Neural cell (in vitro differentiated cells): ENCODE results near the gene PRRC2B. TPM values are rescaled to one million over a fixed set of nuclear protein-coding genes. Genes with fewer than 3 reads are reported as not detected.

ENCODE experiments used
- H2AFZ ChIP-seq: fragments of 200-600, 300-800 bp; sonication (generic), shearing (Covaris generic); 2 replicates; pipeline ENCODE4 v1.6.0; 2014; ENCODE audit warnings: low read depth, mild to moderate bottlenecking, antibody characterized with exemption, low read length, moderate library complexity
- H3F3A ChIP-seq: fragments of 200-600 bp; shearing (Covaris generic); 2 replicates; pipeline ENCODE4 v1.6.1; 2016; ENCODE audit warnings: mild to moderate bottlenecking, moderate library complexity, mixed read lengths, antibody characterized with exemption, low read length; ENCODE audit not compliant: insufficient read depth, poor library complexity, severe bottlenecking
- H3K27ac ChIP-seq: fragments of 200-600, 300-800 bp; sonication (generic), shearing (Covaris generic); 2 replicates; pipeline ENCODE4 v1.5.1; 2014; ENCODE audit warnings: mild to moderate bottlenecking, low read length, moderate library complexity
- H3K27me3 ChIP-seq: fragments of 300-800, 200-600 bp; sonication (generic), shearing (Covaris generic); 2 replicates; pipeline ENCODE4 v1.6.0; 2014; ENCODE audit warnings: mild to moderate bottlenecking, low read depth, low read length, moderate library complexity; ENCODE audit not compliant: insufficient read depth
- H3K36me3 ChIP-seq: fragments of 300-800, 200-600 bp; sonication (generic), shearing (Covaris generic); 2 replicates; pipeline ENCODE4 v1.5.1; 2014; ENCODE audit warnings: mild to moderate bottlenecking, antibody characterized with exemption, low read length, moderate library complexity; ENCODE audit not compliant: insufficient read depth
- H3K4me2 ChIP-seq: fragments of 300-800, 200-600 bp; sonication (generic), shearing (Covaris generic); 2 replicates; pipeline ENCODE4 v1.6.0; 2014; ENCODE audit warnings: mild to moderate bottlenecking, low read length
- H3K4me3 ChIP-seq: fragments of 300-800, 200-600 bp; sonication (generic), shearing (Covaris generic); 2 replicates; pipeline ENCODE4 v1.5.1; 2014; ENCODE audit warnings: mild to moderate bottlenecking, low read length, moderate library complexity
- H3K79me2 ChIP-seq: fragments of 200-600 bp; shearing (Covaris generic); replicated peaks from 2 replicates; pipeline ENCODE4 v1.6.0; 2014; ENCODE audit warnings: mild to moderate bottlenecking, low read length, moderate library complexity; ENCODE audit not compliant: insufficient read depth
- H3K9ac ChIP-seq: fragments of 300-800, 200-600 bp; sonication (generic), shearing (Covaris generic); 2 replicates; pipeline ENCODE4 v1.6.1; 2016; ENCODE audit warnings: mild to moderate bottlenecking, low read length, mixed read lengths
- H3K9me2 ChIP-seq: fragments of 200-600 bp; shearing (Covaris generic); 2 replicates; pipeline ENCODE4 v1.6.1; 2016; ENCODE audit warnings: mild to moderate bottlenecking, low read length, mixed read lengths; ENCODE audit not compliant: insufficient read depth
- H3K9me3 ChIP-seq: fragments of 200-600, 300-800 bp; sonication (generic), shearing (Covaris generic); 2 replicates; pipeline ENCODE4 v1.6.1; 2016; ENCODE audit warnings: mild to moderate bottlenecking, mixed run types, low read length, moderate library complexity, mixed read lengths
- H4K20me1 ChIP-seq: fragments of 200-600 bp; shearing (Covaris generic); 2 replicates; pipeline ENCODE4 v1.6.1; 2016; ENCODE audit warnings: mild to moderate bottlenecking, mixed run types; ENCODE audit not compliant: insufficient read depth
- CTCF ChIP-seq: fragments of 450-650 bp; IDR thresholded peaks from 2 replicates; pipeline ENCODE4 v1.5.1; 2014; ENCODE audit warnings: antibody characterized with exemption, mild to moderate bottlenecking, moderate library complexity; ENCODE audit not compliant: poor library complexity, severe bottlenecking
- EP300 ChIP-seq: fragments of 450-650 bp; conservative IDR thresholded peaks from 2 replicates; pipeline ENCODE4 v1.6.1; 2014; ENCODE audit warnings: antibody characterized with exemption, mild to moderate bottlenecking, moderate library complexity; ENCODE audit not compliant: poor library complexity, severe bottlenecking
- MXI1 ChIP-seq: fragments of 450-650 bp; conservative IDR thresholded peaks from 2 replicates; pipeline ENCODE4 v1.6.1; 2014; ENCODE audit warnings: antibody characterized with exemption, mild to moderate bottlenecking; ENCODE audit not compliant: poor library complexity, severe bottlenecking
- RAD21 ChIP-seq: fragments of 450-650 bp; conservative IDR thresholded peaks from 2 replicates; pipeline ENCODE4 v1.6.1; 2014; ENCODE audit warnings: antibody characterized with exemption, mild to moderate bottlenecking, moderate library complexity
- REST ChIP-seq: IDR thresholded peaks from 2 replicates; pipeline ENCODE4 v1.6.1; 2012; ENCODE audit warnings: borderline replicate concordance
- SMC3 ChIP-seq: fragments of 450-650 bp; conservative IDR thresholded peaks from 2 replicates; pipeline ENCODE4 v1.6.1; 2014; ENCODE audit warnings: antibody characterized with exemption, mild to moderate bottlenecking, moderate library complexity; ENCODE audit not compliant: poor library complexity
- TAF1 ChIP-seq: IDR thresholded peaks from 2 replicates; pipeline ENCODE4 v1.6.1; 2012; ENCODE audit warnings: low read depth
- polyA plus RNA-seq: library from polyadenylated mRNA; depleted of rRNA; stranded (reverse); fragments of >200 nt; gene quantifications from 2 replicates; pipeline ENCODE4 v1.2.3, GENCODE V29; 2014

Gene PRRC2B
- polyA plus RNA-seq, 1 donor from 2014 or later: 89.5 TPM

GRCh38 chr9:131524665-131525315, 130.9 kb downstream of the PRRC2B start:
- Histone ChIP-seq H4K20me1 (no peaks in the 10 kb centered on the region), H3K27ac (no peak overlapping the region), H3K36me3 (peaks cover 9% of the 10 kb centered on the region), H3K4me3 (no peak overlapping the region), H3K4me2 (no peak overlapping the region), H3K27me3 (no peaks in the 10 kb centered on the region), H2AFZ (no peak overlapping the region), H3K9ac (no peak overlapping the region), H3K9me2 (no peaks in the 10 kb centered on the region), H3K79me2 (no peaks in the 10 kb centered on the region), H3K9me3 (no peaks in the 10 kb centered on the region), H3F3A (no peaks in the 10 kb centered on the region)
- TF ChIP-seq RAD21: no peak
- no peak for TF ChIP-seq EP300
- no peak for TF ChIP-seq SMC3
- TF ChIP-seq MXI1: no peak

GRCh38 chr9:131525643-131526565, 132.0 kb downstream of the PRRC2B start:
- Histone ChIP-seq H3K9me2 (no peaks in the 10 kb centered on the region), H3K9me3 (no peaks in the 10 kb centered on the region), H2AFZ (no peak overlapping the region), H3K27me3 (no peaks in the 10 kb centered on the region), H3K4me2 (no peak overlapping the region), H3K27ac (no peak overlapping the region), H3F3A (no peaks in the 10 kb centered on the region), H3K36me3 (peaks cover 9% of the 10 kb centered on the region), H3K9ac (no peak overlapping the region), H3K4me3 (no peak overlapping the region), H3K79me2 (peaks cover 3% of the 10 kb centered on the region), H4K20me1 (no peaks in the 10 kb centered on the region)
- TF ChIP-seq MXI1: no peak
- no peak for TF ChIP-seq CTCF
- TF ChIP-seq EP300: no peak
- no peak for TF ChIP-seq RAD21
- TF ChIP-seq TAF1: no peak

- Histone ChIP-seq H3K79me2 (peaks cover 3% of the 10 kb centered on the region), H3F3A (no peaks in the 10 kb centered on the region), H3K4me3 (no peak overlapping the region), H4K20me1 (no peaks in the 10 kb centered on the region), H3K36me3 (peaks cover 9% of the 10 kb centered on the region), H3K27me3 (no peaks in the 10 kb centered on the region), H3K4me2 (no peak overlapping the region), H3K9ac (no peak overlapping the region), H3K9me2 (no peaks in the 10 kb centered on the region), H2AFZ (no peak overlapping the region), H3K9me3 (no peaks in the 10 kb centered on the region), H3K27ac (no peak overlapping the region)
- no peak for TF ChIP-seq REST
- no peak for TF ChIP-seq CTCF
- TF ChIP-seq RAD21: no peak
- no peak for TF ChIP-seq MXI1
Observed at GRCh38 chr9:131528186-131528585, 134.3 kb downstream of the PRRC2B start.
